ENCODE results near the gene WDR27. TPM values are rescaled to one million over a fixed set of nuclear protein-coding genes. Genes with fewer than 3 reads are reported as not detected.

The WDR27 gene
- total RNA-seq, 1 donor from 2014 or later: 128 TPM

- no peaks in the 10 kb centered on the region for H3K9me3 Mint-ChIP-seq
- no peaks in the 10 kb centered on the region for H3K27me3 Mint-ChIP-seq (ENCODE audit: low read depth)
- TF ChIP-seq CTCF (IDR thresholded peaks at IDR 0.05; ENCODE audit: unreplicated experiment): no peak
- no peak for DNase-seq (ENCODE audit: low spot score in 2 of 2, unreplicated experiment in 2 of 2)
- H3K4me1 Mint-ChIP-seq: no peaks in the 10 kb centered on the region
- H3K36me3 Mint-ChIP-seq: peaks cover 13% of the 10 kb centered on the region
- no peak overlapping the region for H3K27ac Mint-ChIP-seq
- no peak overlapping the region for H3K4me3 Mint-ChIP-seq
Observed at GRCh38 chr6:169568314-169569087, 133.3 kb downstream of the WDR27 start.

GRCh38 chr6:169567819-169568218, 134.0 kb downstream of the WDR27 start:
- no peak for TF ChIP-seq CTCF (IDR thresholded peaks at IDR 0.05; ENCODE audit: unreplicated experiment)
- peaks cover 13% of the 10 kb centered on the region for H3K36me3 Mint-ChIP-seq
- no peak overlapping the region for H3K27ac Mint-ChIP-seq
- H3K9me3 Mint-ChIP-seq: no peaks in the 10 kb centered on the region
- no peak overlapping the region for H3K4me3 Mint-ChIP-seq
- H3K27me3 Mint-ChIP-seq (ENCODE audit: low read depth): no peaks in the 10 kb centered on the region
- no peaks in the 10 kb centered on the region for H3K4me1 Mint-ChIP-seq
- no peak for DNase-seq (ENCODE audit: low spot score in 2 of 2, unreplicated experiment in 2 of 2)

GRCh38 chr6:169566961-169567750, 134.7 kb downstream of the WDR27 start:
- Mint-ChIP-seq H3K9me3 (peaks cover 1% of the 10 kb centered on the region), H3K4me3 (no peak overlapping the region), H3K27me3 (ENCODE audit: low read depth) (no peaks in the 10 kb centered on the region), H3K4me1 (no peaks in the 10 kb centered on the region), H3K27ac (no peak overlapping the region), H3K36me3 (peaks cover 12% of the 10 kb centered on the region)
- no peak for DNase-seq (ENCODE audit: low spot score in 2 of 2, unreplicated experiment in 2 of 2)
- TF ChIP-seq CTCF (IDR thresholded peaks at IDR 0.05; ENCODE audit: unreplicated experiment): no peak

GRCh38 chr6:169566319-169566718, 135.5 kb downstream of the WDR27 start:
- peaks cover 14% of the 10 kb centered on the region for H3K36me3 Mint-ChIP-seq
- H3K27me3 Mint-ChIP-seq (ENCODE audit: low read depth): no peaks in the 10 kb centered on the region
- no peak for TF ChIP-seq CTCF (IDR thresholded peaks at IDR 0.05; ENCODE audit: unreplicated experiment)
- no peaks in the 10 kb centered on the region for H3K4me1 Mint-ChIP-seq
- H3K9me3 Mint-ChIP-seq: peaks cover 10% of the 10 kb centered on the region
- H3K27ac Mint-ChIP-seq: no peak overlapping the region
- H3K4me3 Mint-ChIP-seq: no peak overlapping the region
- no peak for DNase-seq (ENCODE audit: low spot score in 2 of 2, unreplicated experiment in 2 of 2)

GRCh38 chr6:169564453-169565240, 137.2 kb downstream of the WDR27 start:
- Mint-ChIP-seq H3K27me3 (ENCODE audit: low read depth) (no peaks in the 10 kb centered on the region), H3K4me3 (no peak overlapping the region), H3K4me1 (no peaks in the 10 kb centered on the region), H3K36me3 (peaks cover 17% of the 10 kb centered on the region), H3K9me3 (peaks cover 18% of the 10 kb centered on the region), H3K27ac (no peak overlapping the region)
- DNase-seq (ENCODE audit: low spot score in 2 of 2, unreplicated experiment in 2 of 2): no peak
- no peak for TF ChIP-seq CTCF (IDR thresholded peaks at IDR 0.05; ENCODE audit: unreplicated experiment)

Data from mesothelial cell of epicardium (in vitro differentiated cells).